Measurements from ENCODE around the gene SNAP25. TPM values are rescaled to one million over a fixed set of nuclear protein-coding genes. Genes with fewer than 3 reads are reported as not detected.

SNAP25 gene
- total and polyA plus RNA-seq, 5 donors: 1.8 to 9.0 (median 2.1) TPM

DNA sequence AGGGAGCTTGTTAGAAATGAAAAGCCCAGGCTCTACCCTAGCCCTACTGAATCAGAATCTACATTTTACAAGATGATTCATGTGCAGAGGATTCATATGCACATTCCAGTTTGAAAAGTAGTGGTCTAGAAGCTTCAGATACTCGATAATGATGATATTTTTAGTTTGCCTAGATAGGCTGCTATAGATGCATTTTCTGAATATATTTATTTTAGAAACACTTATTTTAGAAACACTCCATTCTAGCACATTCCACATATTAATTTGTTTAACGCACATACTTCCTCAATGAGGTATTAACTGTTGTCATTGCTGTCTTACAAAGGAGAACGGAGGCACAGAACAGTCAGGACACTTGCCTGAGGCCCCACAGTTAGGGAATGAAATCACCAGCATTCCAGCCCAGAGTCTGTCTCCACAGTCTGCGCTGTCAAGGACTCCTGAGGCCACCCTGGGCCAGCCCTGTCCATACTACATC is 64.4 kb downstream of the SNAP25 start:
- no peak for ATAC-seq
- no peaks in the 10 kb centered on the region for H3K27me3 ChIP-seq (ENCODE audit: control insufficient read depth, insufficient read depth)
- H3K4me3 ChIP-seq (ENCODE audit: low read length): no peak overlapping the region
- no peaks in the 10 kb centered on the region for H3K9me3 ChIP-seq (ENCODE audit: control insufficient read depth, low read length)
- WGBS: 77% methylated on average over 4 of the region's 4 CpGs
- no peak for DNase-seq
- H3K4me1 ChIP-seq (ENCODE audit: control insufficient read depth, insufficient read depth, low read length): no peaks in the 10 kb centered on the region
- H3K27ac ChIP-seq (ENCODE audit: low read length): no peak overlapping the region
- intact Hi-C loops (cut with DNase I): no loop called here

DNA sequence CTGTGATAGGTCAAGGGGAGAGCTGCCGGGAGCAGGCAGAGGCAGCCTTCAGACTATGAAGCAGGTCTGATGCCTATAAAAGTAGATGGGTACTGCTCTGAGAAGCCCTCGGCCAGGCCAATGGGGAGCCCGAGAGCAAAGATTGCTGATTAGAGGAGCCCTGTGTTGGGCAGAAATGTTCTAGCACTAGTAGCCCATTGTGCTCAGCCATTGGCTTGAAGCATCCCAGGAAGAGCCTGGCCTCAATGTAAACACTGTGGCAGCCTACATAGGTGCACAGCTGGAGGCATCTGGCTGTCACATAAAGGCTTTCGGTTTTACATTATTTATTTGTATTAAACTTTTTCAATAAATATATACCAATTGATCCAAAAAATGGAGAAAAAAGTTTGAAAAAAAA is 67.7 kb downstream of the SNAP25 start:
- H3K27me3 ChIP-seq (ENCODE audit: control insufficient read depth, insufficient read depth): no peaks in the 10 kb centered on the region
- 85% methylated on average over 4 of the region's 4 CpGs for WGBS
- ATAC-seq (no peak), DNase-seq (no peak)
- no peaks in the 10 kb centered on the region for H3K4me1 ChIP-seq (ENCODE audit: control insufficient read depth, insufficient read depth, low read length)
- H3K9me3 ChIP-seq (ENCODE audit: control insufficient read depth, low read length): no peaks in the 10 kb centered on the region
- intact Hi-C loops (cut with DNase I): no loop called here
- H3K4me3 ChIP-seq (ENCODE audit: low read length): no peak overlapping the region
- H3K27ac ChIP-seq (ENCODE audit: low read length): no peak overlapping the region

DNA sequence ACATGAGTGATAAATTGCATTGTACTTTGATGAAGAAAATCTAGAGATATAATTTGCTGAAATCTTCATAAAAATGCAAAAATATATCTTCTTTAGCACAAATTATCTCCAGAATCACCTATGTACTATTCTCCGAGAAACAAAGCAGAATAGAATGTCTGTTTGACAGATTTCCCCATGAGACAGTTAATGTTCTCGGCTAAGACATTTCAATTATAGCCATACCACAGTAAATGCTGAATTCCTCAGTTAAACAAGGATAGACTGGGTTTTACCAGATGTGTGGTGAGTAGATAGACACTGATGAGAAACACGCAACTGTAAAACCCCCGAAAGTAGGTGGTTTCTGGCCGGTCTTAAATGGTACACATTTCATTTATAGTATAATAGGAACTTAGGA is 69.8 kb downstream of the SNAP25 start:
- H3K9me3 ChIP-seq (ENCODE audit: control insufficient read depth, low read length): no peaks in the 10 kb centered on the region
- DNase-seq (no peak), ATAC-seq (no peak)
- H3K27ac ChIP-seq (ENCODE audit: low read length): no peak overlapping the region
- intact Hi-C loops (cut with DNase I): no loop called here
- WGBS: 94% methylated on average over 5 of the region's 5 CpGs
- no peaks in the 10 kb centered on the region for H3K27me3 ChIP-seq (ENCODE audit: control insufficient read depth, insufficient read depth)
- no peak overlapping the region for H3K4me3 ChIP-seq (ENCODE audit: low read length)
- no peaks in the 10 kb centered on the region for H3K4me1 ChIP-seq (ENCODE audit: control insufficient read depth, insufficient read depth, low read length)

DNA sequence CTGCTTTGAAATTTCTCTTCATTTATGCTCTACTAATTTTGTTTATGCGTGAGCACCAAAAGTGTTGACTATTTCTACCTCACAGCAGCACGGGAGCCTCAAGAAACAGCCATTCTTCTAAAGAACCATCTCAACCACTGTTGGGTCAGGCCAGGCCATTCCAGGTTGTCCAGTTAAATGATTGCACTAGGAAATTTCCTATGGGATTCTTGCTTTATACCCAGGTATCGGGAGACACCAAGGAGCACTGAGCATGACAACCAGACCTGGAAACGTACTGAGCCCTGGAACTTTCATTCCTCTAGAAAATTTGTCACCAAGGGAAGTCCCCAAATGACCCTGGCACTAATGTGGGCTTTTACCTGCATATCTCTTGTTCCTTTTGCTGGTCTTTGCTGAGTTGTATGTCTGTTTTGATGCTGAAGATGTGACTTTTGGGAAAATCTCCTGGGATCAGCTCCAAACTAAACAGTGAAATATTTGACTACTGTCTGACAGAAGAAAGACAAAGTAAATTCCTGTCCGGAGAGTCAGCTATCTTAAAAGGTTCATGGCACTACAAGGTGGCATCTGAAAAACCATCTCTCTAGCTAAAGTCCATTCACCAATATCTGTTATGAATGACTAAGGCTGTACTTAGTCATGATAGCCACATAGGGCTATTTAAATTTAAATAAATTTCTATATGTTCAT is 70.5 kb downstream of the SNAP25 start:
- WGBS: 89% methylated on average over 5 of the region's 5 CpGs
- H3K27ac ChIP-seq (ENCODE audit: low read length): no peak overlapping the region
- H3K9me3 ChIP-seq (ENCODE audit: control insufficient read depth, low read length): no peaks in the 10 kb centered on the region
- intact Hi-C loops (cut with DNase I): no loop called here
- no peak overlapping the region for H3K4me3 ChIP-seq (ENCODE audit: low read length)
- no peaks in the 10 kb centered on the region for H3K27me3 ChIP-seq (ENCODE audit: control insufficient read depth, insufficient read depth)
- DNase-seq: no peak
- no peaks in the 10 kb centered on the region for H3K4me1 ChIP-seq (ENCODE audit: control insufficient read depth, insufficient read depth, low read length)
- ATAC-seq: no peak

DNA sequence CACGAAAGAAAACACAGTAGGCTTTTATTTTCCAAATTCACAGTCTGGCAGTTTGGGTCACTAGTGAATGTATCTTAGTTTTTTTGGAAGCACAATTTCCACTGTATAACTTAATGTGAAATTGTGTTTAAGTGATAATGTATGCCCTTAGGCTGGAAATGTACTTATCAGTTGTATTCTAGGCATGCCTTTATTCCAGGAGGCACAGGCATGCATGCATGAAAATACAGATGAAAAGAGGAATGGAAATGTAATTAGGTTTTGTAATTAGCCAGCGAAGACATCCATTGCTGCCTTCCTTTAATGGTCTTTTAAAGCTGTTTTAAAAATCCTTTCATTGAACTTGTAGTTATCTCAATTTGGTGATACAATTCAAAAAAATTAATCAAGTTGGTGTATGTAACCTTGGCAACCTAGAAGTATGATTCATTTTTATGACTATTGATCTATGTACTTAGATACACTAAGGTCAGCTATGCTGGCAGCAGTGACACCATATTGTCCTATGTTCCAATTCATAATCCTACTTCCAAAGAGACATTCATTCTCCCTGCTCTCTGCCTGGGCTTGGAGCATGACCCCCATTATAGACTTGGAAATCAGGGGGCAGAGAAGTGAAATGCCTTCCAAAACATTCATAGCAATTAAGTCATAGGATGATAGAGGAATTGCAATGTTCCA is 73.1 kb downstream of the SNAP25 start:
- DNase-seq (no peak), ATAC-seq (no peak)
- Histone ChIP-seq H3K4me3 (ENCODE audit: low read length) (no peak overlapping the region), H3K27me3 (ENCODE audit: control insufficient read depth, insufficient read depth) (no peaks in the 10 kb centered on the region), H3K9me3 (ENCODE audit: control insufficient read depth, low read length) (no peaks in the 10 kb centered on the region), H3K4me1 (ENCODE audit: control insufficient read depth, insufficient read depth, low read length) (no peaks in the 10 kb centered on the region), H3K27ac (ENCODE audit: low read length) (no peak overlapping the region)
- 83% methylated on average over 2 of the region's 2 CpGs for WGBS
- intact Hi-C loops (cut with DNase I): no loop called here

DNA sequence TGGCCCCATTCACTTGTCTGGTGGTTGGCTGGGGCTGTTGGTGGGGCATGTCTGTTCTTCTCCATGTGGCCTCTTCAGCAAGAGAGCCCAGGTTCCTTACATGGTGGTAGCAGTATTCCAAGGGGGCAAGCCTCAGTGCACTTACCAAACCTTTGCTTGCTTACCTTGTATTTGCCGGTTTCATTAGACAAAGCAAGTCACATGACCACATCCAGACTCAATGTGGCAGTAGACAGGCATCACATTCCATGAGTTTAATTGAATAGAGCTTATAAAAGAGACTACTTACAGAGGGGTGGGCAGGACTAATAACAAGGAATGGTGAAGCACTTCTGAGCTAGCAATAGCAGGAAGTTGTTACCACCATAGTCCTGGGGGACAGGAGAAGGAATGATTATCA is 78.6 kb downstream of the SNAP25 start:
- Histone ChIP-seq H3K9me3 (ENCODE audit: control insufficient read depth, low read length) (no peaks in the 10 kb centered on the region), H3K4me3 (ENCODE audit: low read length) (no peak overlapping the region), H3K27me3 (ENCODE audit: control insufficient read depth, insufficient read depth) (no peaks in the 10 kb centered on the region), H3K27ac (ENCODE audit: low read length) (no peak overlapping the region), H3K4me1 (ENCODE audit: control insufficient read depth, insufficient read depth, low read length) (no peaks in the 10 kb centered on the region)
- no peak for ATAC-seq
- no peak for DNase-seq
- WGBS: 94% methylated on average over 1 of the region's 1 CpG
- intact Hi-C loops (cut with DNase I): no loop called here

DNA sequence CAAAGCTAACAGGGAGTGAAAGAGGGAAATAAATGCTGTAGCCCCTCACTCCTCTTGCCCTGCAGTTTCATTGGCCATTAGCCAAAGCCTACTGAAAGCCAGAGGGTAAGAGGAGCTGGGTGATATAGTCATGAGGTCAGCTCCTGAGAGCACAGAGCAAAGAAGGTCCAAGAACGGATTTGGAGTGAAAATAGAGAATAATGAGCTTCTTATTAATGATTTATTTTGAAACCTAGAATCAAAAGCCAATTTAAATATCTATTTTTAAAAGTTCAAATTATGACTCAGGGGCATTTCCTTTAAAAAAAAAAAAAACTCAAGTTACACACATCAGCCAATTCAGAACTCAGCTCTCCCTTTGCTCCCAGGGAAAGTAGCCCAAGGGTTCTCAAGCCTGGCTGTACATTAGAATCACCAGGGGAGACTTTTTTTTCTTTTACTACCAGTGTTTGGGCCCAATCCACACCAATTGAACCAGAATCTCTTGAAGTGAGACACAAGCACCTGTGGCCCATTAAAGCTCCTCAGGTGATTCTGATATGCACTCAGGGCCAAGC is 79.1 kb downstream of the SNAP25 start:
- Histone ChIP-seq H3K27ac (ENCODE audit: low read length) (no peak overlapping the region), H3K4me1 (ENCODE audit: control insufficient read depth, insufficient read depth, low read length) (no peaks in the 10 kb centered on the region), H3K4me3 (ENCODE audit: low read length) (no peak overlapping the region), H3K9me3 (ENCODE audit: control insufficient read depth, low read length) (no peaks in the 10 kb centered on the region), H3K27me3 (ENCODE audit: control insufficient read depth, insufficient read depth) (no peaks in the 10 kb centered on the region)
- DNase-seq: no peak
- 42% methylated on average over 1 of the region's 1 CpG for WGBS
- no peak for ATAC-seq
- intact Hi-C loops (cut with DNase I): no loop called here

DNA sequence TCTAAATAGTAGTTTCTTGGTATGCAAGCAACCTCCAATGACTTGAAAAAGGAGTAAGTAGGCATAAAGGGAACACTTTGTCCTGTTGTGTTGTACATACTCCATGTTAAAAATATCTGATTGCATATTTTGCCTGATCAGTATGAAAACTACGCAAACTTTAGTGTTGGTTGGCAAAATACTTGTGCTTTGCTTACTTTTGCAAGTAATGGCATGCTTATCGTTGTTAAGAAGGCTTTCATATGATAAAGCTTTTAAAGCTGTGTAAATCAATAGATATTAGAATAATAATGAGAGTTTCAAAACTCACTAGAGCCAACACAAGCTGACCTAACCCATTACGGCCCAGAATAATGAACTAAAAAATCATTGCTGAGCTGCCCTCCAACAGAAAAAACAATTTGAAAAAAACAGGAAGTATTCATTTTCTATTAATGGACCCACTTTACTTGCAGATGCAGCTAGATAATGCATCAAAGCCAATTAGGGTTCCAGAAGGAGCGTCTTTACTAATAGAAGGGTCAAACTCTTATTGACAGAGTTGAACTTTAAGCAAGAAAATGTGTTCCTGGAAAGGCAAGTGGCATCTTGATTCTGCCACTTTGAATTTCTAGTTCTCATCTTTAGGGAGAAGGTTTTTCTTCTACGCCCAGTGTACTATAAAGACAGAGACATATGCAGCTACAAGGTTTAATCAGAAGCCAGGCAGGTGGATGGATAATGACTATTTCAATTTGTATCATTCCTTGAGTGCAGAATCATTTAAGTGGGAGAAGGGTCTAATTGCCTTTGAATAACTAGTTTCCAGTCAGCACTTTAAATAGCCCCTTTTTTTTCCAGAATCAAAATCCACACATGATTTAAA is 82.2 kb downstream of the SNAP25 start:
- H3K4me3 ChIP-seq (ENCODE audit: low read length): no peak overlapping the region
- 73% methylated on average over 5 of the region's 5 CpGs for WGBS

DNA sequence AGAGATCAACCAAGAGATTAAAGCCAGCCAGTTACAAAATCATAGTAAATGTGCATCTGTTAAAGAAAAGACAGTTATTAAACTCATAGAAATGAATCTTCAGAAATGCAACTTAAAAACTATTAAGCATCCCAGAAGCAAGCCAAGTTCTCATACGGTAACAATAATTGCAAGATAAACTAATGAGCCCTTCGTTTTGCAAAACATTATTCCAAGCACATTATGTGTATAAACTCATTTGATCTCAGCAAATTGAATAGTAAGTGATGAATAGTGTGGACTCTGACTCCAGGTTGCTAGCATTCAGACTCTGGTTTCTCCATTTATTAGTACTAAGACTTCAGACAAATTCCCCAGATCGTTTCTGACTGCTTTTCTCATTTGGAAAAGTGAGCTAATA is 85.2 kb downstream of the SNAP25 start:
- Histone ChIP-seq H3K4me1 (ENCODE audit: control insufficient read depth, insufficient read depth, low read length) (no peaks in the 10 kb centered on the region), H3K4me3 (ENCODE audit: low read length) (no peak overlapping the region), H3K27me3 (ENCODE audit: control insufficient read depth, insufficient read depth) (no peaks in the 10 kb centered on the region), H3K27ac (ENCODE audit: low read length) (no peak overlapping the region), H3K9me3 (ENCODE audit: control insufficient read depth, low read length) (no peaks in the 10 kb centered on the region)
- DNase-seq (no peak), ATAC-seq (no peak)
- 60% methylated on average over 3 of the region's 3 CpGs for WGBS
- intact Hi-C loops (cut with DNase I): no loop called here

More for the DNA sequence above, 82.2 kb downstream of the SNAP25 start:
- Histone ChIP-seq H3K27ac (ENCODE audit: low read length) (no peak overlapping the region), H3K27me3 (ENCODE audit: control insufficient read depth, insufficient read depth) (no peaks in the 10 kb centered on the region), H3K9me3 (ENCODE audit: control insufficient read depth, low read length) (no peaks in the 10 kb centered on the region), H3K4me1 (ENCODE audit: control insufficient read depth, insufficient read depth, low read length) (no peaks in the 10 kb centered on the region)
- DNase-seq: no peak
- intact Hi-C loops (cut with DNase I): no loop called here
- no peak for ATAC-seq

DNA sequence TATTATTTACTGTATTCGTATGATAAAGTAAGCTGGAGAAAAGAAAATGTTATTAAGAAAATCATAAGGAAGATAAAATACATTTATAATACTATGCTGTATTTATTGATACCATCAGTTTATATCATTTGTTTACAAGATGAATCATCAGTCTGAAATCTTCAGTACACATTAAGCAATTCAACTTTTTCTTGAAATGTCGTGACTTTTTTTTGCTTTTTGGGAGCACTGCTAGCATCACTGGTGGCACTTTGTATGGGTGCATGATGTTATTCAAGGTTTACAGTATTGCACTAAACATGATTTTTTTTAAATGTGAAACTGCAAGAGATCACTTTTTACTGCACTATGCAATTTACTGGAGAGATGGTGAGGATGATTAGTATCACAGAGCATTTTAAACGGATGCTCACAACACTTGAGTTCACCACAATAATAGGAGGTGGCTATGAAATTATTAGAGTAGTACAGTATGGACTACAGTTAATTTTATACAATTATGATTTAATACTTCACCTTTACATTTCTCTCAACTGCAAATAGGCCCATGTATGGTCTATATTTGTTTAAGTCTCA is 85.9 kb downstream of the SNAP25 start:
- H3K4me1 ChIP-seq (ENCODE audit: control insufficient read depth, insufficient read depth, low read length): no peaks in the 10 kb centered on the region
- no peak overlapping the region for H3K27ac ChIP-seq (ENCODE audit: low read length)
- H3K4me3 ChIP-seq (ENCODE audit: low read length): no peak overlapping the region
- no peak for ATAC-seq
- no peak for DNase-seq
- H3K9me3 ChIP-seq (ENCODE audit: control insufficient read depth, low read length): no peaks in the 10 kb centered on the region
- intact Hi-C loops (cut with DNase I): no loop called here
- H3K27me3 ChIP-seq (ENCODE audit: control insufficient read depth, insufficient read depth): no peaks in the 10 kb centered on the region
- 88% methylated on average over 3 of the region's 3 CpGs for WGBS

All from right cardiac atrium (tissue), 5 donors.